ENCODE results near the gene POR. TPM values are rescaled to one million over a fixed set of nuclear protein-coding genes. Genes with fewer than 3 reads are reported as not detected.
A peak's percentile ranks its signal among the peaks of the same experiment; 100 is the strongest.

The POR gene
- total and polyA plus RNA-seq, 2 of the 13 experiments (the other 11 are each of a cell fraction or from before 2014, with no cell fraction given), result 145 to 266 TPM

DNA sequence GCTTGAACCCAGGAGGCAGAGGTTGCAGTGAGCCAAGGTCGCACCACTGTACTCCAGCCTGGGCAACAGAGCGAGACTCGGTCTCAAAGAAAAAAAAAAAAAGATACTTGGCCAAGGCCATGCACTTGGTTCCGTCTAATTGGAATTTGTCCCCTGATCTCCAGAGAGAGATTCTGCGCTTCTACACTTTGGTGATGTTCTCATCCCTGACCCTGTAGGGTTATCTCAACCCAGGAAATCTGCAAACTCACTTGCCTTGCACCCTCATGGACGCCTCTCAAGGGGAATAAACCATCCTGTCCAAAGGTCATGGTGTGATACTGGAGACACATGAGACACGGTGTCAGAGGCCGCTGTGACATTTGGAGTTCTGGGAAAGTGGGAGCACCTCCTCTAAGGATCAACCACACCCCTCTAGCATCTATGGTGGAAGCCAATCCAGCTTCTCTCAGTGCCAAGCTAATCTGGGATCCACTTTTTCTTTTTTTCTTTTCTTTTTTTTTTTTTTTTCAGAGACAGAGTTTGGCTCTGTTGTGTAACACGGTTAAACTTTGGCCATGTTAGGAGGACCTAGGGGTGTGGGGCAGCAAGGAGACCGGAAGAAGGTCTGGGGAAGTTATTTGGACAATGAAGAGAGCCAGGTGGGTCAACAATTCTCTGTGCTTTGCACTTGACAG, 7.8 kb upstream of the POR start (continued):
- TF ChIP-seq THAP7 (CRISPR knock-in tag; IDR thresholded peaks at IDR 0.05) (peak; percentile 78), ZNF292 (CRISPR knock-in tag; IDR thresholded peaks at IDR 0.05; ENCODE audit: borderline replicate concordance, low read depth) (peak; percentile 44; the same call in 1 of the 2 replicates), ISL2 (CRISPR knock-in tag; IDR thresholded peaks at IDR 0.05) (peak; percentile 44), WIZ (CRISPR knock-in tag; IDR thresholded peaks at IDR 0.05) (no peak), HMG20A (CRISPR knock-in tag; IDR thresholded peaks at IDR 0.05; ENCODE audit: borderline replicate concordance) (0 out of 2 replicates have a peak, but pooled peaks have one; percentile 57), NFATC3 (CRISPR knock-in tag; IDR thresholded peaks at IDR 0.05) (no peak), GPN1 (CRISPR knock-in tag; IDR thresholded peaks at IDR 0.05; ENCODE audit: borderline replicate concordance) (no peak), RFX3 (CRISPR knock-in tag; IDR thresholded peaks at IDR 0.05) (no peak), HMGA1 (CRISPR knock-in tag; conservative IDR thresholded peaks at IDR 0.05) (no peak), EZH2 (conservative IDR thresholded peaks at IDR 0.05; ENCODE audit: low read depth, low read length) (no peak), ESRRA (CRISPR knock-in tag; IDR thresholded peaks at IDR 0.05; ENCODE audit: low read depth) (peak; percentile 77; the same call in 1 of the 2 replicates), ZNF644 (CRISPR knock-in tag; IDR thresholded peaks at IDR 0.05; ENCODE audit: low read depth) (peak; percentile 60; the same call in 1 of the 2 replicates), NCOA2 (CRISPR knock-in tag; IDR thresholded peaks at IDR 0.05) (peak; percentile 89), ZNF431 (CRISPR knock-in tag; IDR thresholded peaks at IDR 0.05; ENCODE audit: borderline replicate concordance, low read depth) (no peak), ZNF230 (CRISPR knock-in tag; IDR thresholded peaks at IDR 0.05) (no peak), ZFP1 (CRISPR knock-in tag; IDR thresholded peaks at IDR 0.05) (no peak), ZSCAN12 (CRISPR knock-in tag; IDR thresholded peaks at IDR 0.05) (no peak), POGZ (CRISPR knock-in tag; IDR thresholded peaks at IDR 0.05) (peak; percentile 76), ZNF235 (CRISPR knock-in tag; IDR thresholded peaks at IDR 0.05; ENCODE audit: borderline replicate concordance) (no peak), NFE2L1 (CRISPR knock-in tag; IDR thresholded peaks at IDR 0.05; ENCODE audit: borderline replicate concordance) (0 out of 2 replicates have a peak, but pooled peaks have one; percentile 45), ZFP37 (CRISPR knock-in tag; IDR thresholded peaks at IDR 0.05; ENCODE audit: borderline replicate concordance) (0 out of 2 replicates have a peak, but pooled peaks have one; percentile 36), GLMP (CRISPR knock-in tag; IDR thresholded peaks at IDR 0.05; ENCODE audit: borderline replicate concordance) (no peak)
- TF ChIP-seq, protein P1, sequence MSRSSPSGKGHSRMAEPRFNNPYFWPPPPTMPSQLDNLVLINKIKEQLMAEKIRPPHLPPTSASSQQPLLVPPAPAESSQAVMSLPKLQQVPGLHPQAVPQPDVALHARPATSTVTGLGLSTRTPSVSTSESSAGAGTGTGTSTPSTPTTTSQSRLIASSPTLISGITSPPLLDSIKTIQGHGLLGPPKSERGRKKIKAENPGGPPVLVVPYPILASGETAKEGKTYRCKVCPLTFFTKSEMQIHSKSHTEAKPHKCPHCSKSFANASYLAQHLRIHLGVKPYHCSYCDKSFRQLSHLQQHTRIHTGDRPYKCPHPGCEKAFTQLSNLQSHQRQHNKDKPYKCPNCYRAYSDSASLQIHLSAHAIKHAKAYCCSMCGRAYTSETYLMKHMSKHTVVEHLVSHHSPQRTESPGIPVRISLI (CRISPR knock-in tag; IDR thresholded peaks at IDR 0.05; ENCODE audit: borderline replicate concordance), result peak; percentile 91
- TF ChIP-seq, protein P2, sequence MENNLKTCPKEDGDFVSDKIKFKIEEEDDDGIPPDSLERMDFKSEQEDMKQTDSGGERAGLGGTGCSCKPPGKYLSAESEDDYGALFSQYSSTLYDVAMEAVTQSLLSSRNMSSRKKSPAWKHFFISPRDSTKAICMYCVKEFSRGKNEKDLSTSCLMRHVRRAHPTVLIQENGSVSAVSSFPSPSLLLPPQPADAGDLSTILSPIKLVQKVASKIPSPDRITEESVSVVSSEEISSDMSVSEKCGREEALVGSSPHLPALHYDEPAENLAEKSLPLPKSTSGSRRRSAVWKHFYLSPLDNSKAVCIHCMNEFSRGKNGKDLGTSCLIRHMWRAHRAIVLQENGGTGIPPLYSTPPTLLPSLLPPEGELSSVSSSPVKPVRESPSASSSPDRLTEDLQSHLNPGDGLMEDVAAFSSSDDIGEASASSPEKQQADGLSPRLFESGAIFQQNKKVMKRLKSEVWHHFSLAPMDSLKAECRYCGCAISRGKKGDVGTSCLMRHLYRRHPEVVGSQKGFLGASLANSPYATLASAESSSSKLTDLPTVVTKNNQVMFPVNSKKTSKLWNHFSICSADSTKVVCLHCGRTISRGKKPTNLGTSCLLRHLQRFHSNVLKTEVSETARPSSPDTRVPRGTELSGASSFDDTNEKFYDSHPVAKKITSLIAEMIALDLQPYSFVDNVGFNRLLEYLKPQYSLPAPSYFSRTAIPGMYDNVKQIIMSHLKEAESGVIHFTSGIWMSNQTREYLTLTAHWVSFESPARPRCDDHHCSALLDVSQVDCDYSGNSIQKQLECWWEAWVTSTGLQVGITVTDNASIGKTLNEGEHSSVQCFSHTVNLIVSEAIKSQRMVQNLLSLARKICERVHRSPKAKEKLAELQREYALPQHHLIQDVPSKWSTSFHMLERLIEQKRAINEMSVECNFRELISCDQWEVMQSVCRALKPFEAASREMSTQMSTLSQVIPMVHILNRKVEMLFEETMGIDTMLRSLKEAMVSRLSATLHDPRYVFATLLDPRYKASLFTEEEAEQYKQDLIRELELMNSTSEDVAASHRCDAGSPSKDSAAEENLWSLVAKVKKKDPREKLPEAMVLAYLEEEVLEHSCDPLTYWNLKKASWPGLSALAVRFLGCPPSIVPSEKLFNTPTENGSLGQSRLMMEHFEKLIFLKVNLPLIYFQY (CRISPR knock-in tag; IDR thresholded peaks at IDR 0.05; ENCODE audit: borderline replicate concordance), result peak; percentile 22; the same call in 1 of the 2 replicates
